Measurements from ENCODE around the gene NELFA. TPM values are rescaled to one million over a fixed set of nuclear protein-coding genes. Genes with fewer than 3 reads are reported as not detected.

Gene NELFA
- total and polyA plus RNA-seq, 10 of the 15 experiments (the other 5 are each of a cell fraction or from before 2014, with no cell fraction given) = 0.39 to 38.6 (median 16.7) TPM

DNA sequence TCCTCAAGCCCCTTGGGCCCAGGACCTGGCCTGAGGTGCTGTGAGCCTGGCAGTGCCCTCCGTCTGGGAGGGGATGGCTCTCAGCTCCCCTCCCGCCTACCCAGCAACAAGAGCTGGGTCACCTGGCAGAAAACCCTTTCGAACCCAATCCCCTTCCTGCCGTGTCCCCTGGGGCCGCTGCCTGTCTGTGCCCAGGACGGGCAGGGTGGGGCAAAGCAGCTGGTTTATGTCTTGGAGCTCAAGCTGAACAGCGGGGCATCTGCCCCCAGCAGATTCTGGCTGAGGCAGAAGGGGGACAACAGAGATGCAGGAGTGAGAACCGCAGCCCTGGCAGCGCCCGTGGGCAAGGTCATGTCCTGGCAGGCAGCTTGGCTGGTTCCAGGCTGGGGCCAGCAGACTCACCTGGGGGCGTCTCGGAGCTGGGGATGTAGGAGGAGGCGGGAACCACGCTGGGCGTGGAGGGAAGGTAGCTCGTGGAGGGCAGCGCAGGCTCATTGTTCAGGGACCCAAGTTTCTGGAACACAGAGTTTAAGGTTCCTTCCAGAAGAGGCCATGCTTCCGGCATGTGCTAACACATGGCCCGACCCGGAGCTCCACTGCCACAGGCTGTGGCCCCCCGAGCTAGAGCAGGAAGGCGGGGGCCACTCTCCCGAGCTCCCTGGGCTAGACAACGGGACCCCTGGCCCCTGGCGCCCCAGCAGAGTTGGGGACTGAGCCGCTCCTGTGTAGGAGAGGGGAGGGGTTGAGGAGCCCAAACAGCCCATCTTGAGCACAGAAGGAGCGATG lies 24.2 kb downstream of the NELFA start:
- H3K36me3 ChIP-seq (ENCODE audit: control insufficient read depth in 2 of 2, insufficient read depth in 2 of 2, low read length in 1 of 2) = peaks cover 13 to 53% of the 10 kb centered on the region in 2 experiments; a peak in 3 of 4 replicates
- H3K79me2 ChIP-seq (ENCODE audit: control insufficient read depth, insufficient read depth, low read length) = no peaks in the 10 kb centered on the region
- DNase-seq (ENCODE audit: low read depth, low spot score) (no peak), FAIRE-seq (no peak), ATAC-seq (peak; percentile 9; the same call in 2 of the 3 replicates)
- no peak overlapping the region for H3K4me3 ChIP-seq
- H3K27me3 ChIP-seq (replicated peaks in 1 of 2; ENCODE audit: control insufficient read depth in 2 of 2, insufficient read depth in 2 of 2, low read length in 1 of 2) = no peaks in the 10 kb centered on the region
- RAD21 ChIA-PET (ENCODE audit: unreplicated experiment) = no interaction called here
- no peaks in the 10 kb centered on the region for H4K20me1 ChIP-seq (ENCODE audit: control insufficient read depth, insufficient read depth)
- H3K27ac ChIP-seq (ENCODE audit: control insufficient read depth, insufficient read depth) = no peak overlapping the region
- WGBS (ENCODE audit: insufficient coverage, insufficient replicate concordance, low lambda C conversion rate, missing lambda C conversion rate) = 73% methylated on average over 27 of the region's 27 CpGs
- no peak overlapping the region for H2AFZ ChIP-seq (ENCODE audit: control insufficient read depth, low read depth, low read length)
- POLR2A ChIA-PET = no interaction called here
- CTCF ChIA-PET = no interaction called here
- no peaks in the 10 kb centered on the region for H3K9me3 ChIP-seq (replicated peaks; ENCODE audit: control insufficient read depth, insufficient read depth, low read length)
- no peak overlapping the region for H3K9ac ChIP-seq (ENCODE audit: control insufficient read depth, insufficient read depth, low read length)
- in situ Hi-C loops (cut with MboI) = no loop called here
- no TSS peak for BruUV-seq (replicated peaks)
- intact Hi-C loops (cut with micrococcal nuclease; ENCODE audit: unreplicated experiment) = no loop called here
- H3K4me2 ChIP-seq (ENCODE audit: control insufficient read depth, insufficient read depth) = no peak overlapping the region
- SMC1A ChIA-PET (ENCODE audit: uncharacterized antibody, unreplicated experiment) = no interaction called here
- H3K4me1 ChIP-seq (ENCODE audit: control insufficient read depth, insufficient read depth, low read length) = no peaks in the 10 kb centered on the region
- TF ChIP-seq MEF2A (IDR thresholded peaks at IDR 0.05; ENCODE audit: insufficient read depth, low read depth, low read length) = no peak
- TF ChIP-seq POLR2A (IDR thresholded peaks at IDR 0.05; ENCODE audit: low read depth, low read length) = peak; percentile 29; the same call in 1 of the 2 replicates
- no peak for TF ChIP-seq MYB (IDR thresholded peaks at IDR 0.05; ENCODE audit: borderline replicate concordance, low read depth, low read length)

DNA sequence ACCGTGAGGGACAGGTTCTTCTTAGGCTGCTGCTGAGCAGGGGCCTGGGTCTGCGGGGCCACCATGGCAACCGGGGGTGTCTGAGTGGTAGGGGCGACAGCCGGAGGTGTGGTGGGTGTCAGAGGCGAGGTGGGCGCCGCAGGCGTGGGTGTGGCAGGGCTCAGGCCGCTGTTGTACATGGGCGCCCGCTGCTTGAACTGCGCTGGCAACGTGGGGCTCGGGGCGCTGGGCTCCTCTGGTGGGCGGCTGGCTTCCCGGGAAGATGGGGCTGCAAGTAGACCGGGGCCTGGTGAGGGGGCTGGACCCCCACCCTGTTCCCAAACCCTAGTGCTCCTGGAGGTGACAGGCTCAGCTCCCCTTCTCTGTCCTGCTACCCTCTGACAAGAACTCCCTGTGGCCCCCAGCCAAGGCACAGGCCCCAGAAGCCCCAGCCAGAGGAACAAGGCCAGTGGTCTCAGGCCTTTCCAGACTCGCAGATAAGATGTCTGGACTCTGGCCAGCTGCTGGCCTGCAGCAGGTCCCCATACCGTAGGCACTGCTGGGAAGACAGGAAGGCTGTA lies 24.8 kb downstream of the NELFA start:
- H3K27ac ChIP-seq (ENCODE audit: control insufficient read depth, insufficient read depth) = no peak overlapping the region
- TF ChIP-seq MYC (IDR thresholded peaks at IDR 0.05; ENCODE audit: insufficient read depth, insufficient read length, insufficient replicate concordance, low read length, severe bottlenecking) (no peak), ZZZ3 (IDR thresholded peaks at IDR 0.05; ENCODE audit: control insufficient read depth, insufficient read length, low read depth) (no peak), RUNX3 (IDR thresholded peaks at IDR 0.05; ENCODE audit: low read length) (no peak), NFYB (IDR thresholded peaks at IDR 0.05; ENCODE audit: insufficient read depth, low read depth, low read length) (no peak), POLR2A (IDR thresholded peaks at IDR 0.05; ENCODE audit: low read depth, low read length) (peak; percentile 24; the same call in 1 of the 2 replicates), LARP7 (IDR thresholded peaks at IDR 0.05) (no peak)
- TF ChIP-seq, protein P1, sequence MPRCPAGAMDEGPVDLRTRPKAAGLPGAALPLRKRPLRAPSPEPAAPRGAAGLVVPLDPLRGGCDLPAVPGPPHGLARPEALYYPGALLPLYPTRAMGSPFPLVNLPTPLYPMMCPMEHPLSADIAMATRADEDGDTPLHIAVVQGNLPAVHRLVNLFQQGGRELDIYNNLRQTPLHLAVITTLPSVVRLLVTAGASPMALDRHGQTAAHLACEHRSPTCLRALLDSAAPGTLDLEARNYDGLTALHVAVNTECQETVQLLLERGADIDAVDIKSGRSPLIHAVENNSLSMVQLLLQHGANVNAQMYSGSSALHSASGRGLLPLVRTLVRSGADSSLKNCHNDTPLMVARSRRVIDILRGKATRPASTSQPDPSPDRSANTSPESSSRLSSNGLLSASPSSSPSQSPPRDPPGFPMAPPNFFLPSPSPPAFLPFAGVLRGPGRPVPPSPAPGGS (IDR thresholded peaks at IDR 0.05; ENCODE audit: borderline replicate concordance, insufficient read depth, low read depth, low read length, poor library complexity, severe bottlenecking) = peak; percentile 7
- FAIRE-seq (no peak), DNase-seq (ENCODE audit: low read depth, low spot score) (no peak), ATAC-seq (no peak; the same call in 2 of the 3 replicates)
- ChIA-PET RAD21 (ENCODE audit: unreplicated experiment) (no interaction called here), POLR2A (no interaction called here), CTCF (no interaction called here), SMC1A (ENCODE audit: uncharacterized antibody, unreplicated experiment) (no interaction called here)
- H4K20me1 ChIP-seq (ENCODE audit: control insufficient read depth, insufficient read depth) = no peaks in the 10 kb centered on the region
- no peak overlapping the region for H3K9ac ChIP-seq (ENCODE audit: control insufficient read depth, insufficient read depth, low read length)
- H3K36me3 ChIP-seq (ENCODE audit: control insufficient read depth in 2 of 2, insufficient read depth in 2 of 2, low read length in 1 of 2) = peaks cover 12 to 53% of the 10 kb centered on the region in 2 experiments; a peak in 3 of 4 replicates
- no peak overlapping the region for H3K4me2 ChIP-seq (ENCODE audit: control insufficient read depth, insufficient read depth)
- H2AFZ ChIP-seq (ENCODE audit: control insufficient read depth, low read depth, low read length) = no peak overlapping the region
- no peak overlapping the region for H3K4me3 ChIP-seq
- H3K4me1 ChIP-seq (ENCODE audit: control insufficient read depth, insufficient read depth, low read length) = no peaks in the 10 kb centered on the region
- H3K79me2 ChIP-seq (ENCODE audit: control insufficient read depth, insufficient read depth, low read length) = no peaks in the 10 kb centered on the region
- 85% methylated on average over 21 of the region's 21 CpGs for WGBS (ENCODE audit: insufficient coverage, insufficient replicate concordance, low lambda C conversion rate, missing lambda C conversion rate)
- BruUV-seq (replicated peaks) = no TSS peak
- intact Hi-C loops (cut with micrococcal nuclease; ENCODE audit: unreplicated experiment) = no loop called here
- in situ Hi-C loops (cut with MboI) = no loop called here
- no peaks in the 10 kb centered on the region for H3K9me3 ChIP-seq (replicated peaks; ENCODE audit: control insufficient read depth, insufficient read depth, low read length)
- no peaks in the 10 kb centered on the region for H3K27me3 ChIP-seq (replicated peaks in 1 of 2; ENCODE audit: control insufficient read depth in 2 of 2, insufficient read depth in 2 of 2, low read length in 1 of 2)

All from GM12878 (cell line).